SK-N-SH treated with all-trans-retinoic acid at 6 μM for 48 hours (cell line): ENCODE measurements around the gene USP24.

Experiments used
- CSDC2 ChIP-seq: fragments of 250-450 bp; sonication (Bioruptor Pico); IDR thresholded peaks from 2 replicates; pipeline ENCODE4 v1.5.0; 2020; ENCODE audit warnings: mild to moderate bottlenecking, moderate library complexity
- ESRRG ChIP-seq: fragments of 250-450 bp; sonication (Bioruptor Pico); IDR thresholded peaks from 2 replicates; pipeline ENCODE4 v1.6.1; 2021; ENCODE audit warnings: mild to moderate bottlenecking
- ZC3H10 ChIP-seq: fragments of 250-450 bp; sonication (Bioruptor Pico); IDR thresholded peaks from 2 replicates; pipeline ENCODE4 v1.5.1; 2021; ENCODE audit warnings: mild to moderate bottlenecking, moderate library complexity
- ZFP3 ChIP-seq: fragments of 250-450 bp; sonication (Bioruptor Pico); IDR thresholded peaks from 2 replicates; pipeline ENCODE4 v1.5.0; 2020; ENCODE audit warnings: mild to moderate bottlenecking, moderate library complexity
- ZFP30 ChIP-seq: fragments of 450-650 bp; formaldehyde crosslinking; IDR thresholded peaks from 2 replicates; pipeline ENCODE4 v1.5.0; 2022; ENCODE audit warnings: mild to moderate bottlenecking, moderate library complexity
- TF ChIP-seq, protein P1 (sequence below): fragments of 250-450 bp; sonication (Bioruptor Pico); IDR thresholded peaks from 2 replicates; pipeline ENCODE4 v1.5.1; 2020; ENCODE audit warnings: low read depth, mild to moderate bottlenecking, moderate library complexity
- TF ChIP-seq, protein P2 (sequence below): fragments of 250-450 bp; sonication (Bioruptor Pico); IDR thresholded peaks from 2 replicates; pipeline ENCODE4 v1.8.0; 2020; ENCODE audit warnings: mild to moderate bottlenecking, moderate library complexity, borderline replicate concordance

DNA sequence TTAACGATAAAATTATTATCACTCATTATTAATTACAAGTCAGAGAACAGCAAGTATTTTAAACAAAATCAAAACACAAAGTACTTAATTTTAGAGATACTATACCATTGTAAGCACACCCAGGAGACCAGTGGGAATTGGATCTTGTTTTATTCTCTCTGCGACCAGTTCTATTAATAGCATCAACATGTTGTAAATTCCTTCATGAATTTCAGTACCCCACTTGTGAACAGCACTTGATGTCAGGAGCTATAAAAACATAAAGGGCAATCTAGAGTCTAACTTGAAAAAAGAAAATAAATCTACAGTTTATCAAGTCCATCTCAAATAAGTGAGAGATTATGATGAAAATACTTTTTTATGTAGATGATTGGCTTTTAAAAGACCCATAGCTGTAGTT is 42.9 kb downstream of the USP24 start:
- TF ChIP-seq ZC3H10 (CRISPR knock-in tag) (no peak), ESRRG (CRISPR knock-in tag) (no peak), ZFP3 (CRISPR knock-in tag) (no peak), CSDC2 (CRISPR knock-in tag) (no peak), ZFP30 (CRISPR knock-in tag) (no peak)
- TF ChIP-seq, protein P1, sequence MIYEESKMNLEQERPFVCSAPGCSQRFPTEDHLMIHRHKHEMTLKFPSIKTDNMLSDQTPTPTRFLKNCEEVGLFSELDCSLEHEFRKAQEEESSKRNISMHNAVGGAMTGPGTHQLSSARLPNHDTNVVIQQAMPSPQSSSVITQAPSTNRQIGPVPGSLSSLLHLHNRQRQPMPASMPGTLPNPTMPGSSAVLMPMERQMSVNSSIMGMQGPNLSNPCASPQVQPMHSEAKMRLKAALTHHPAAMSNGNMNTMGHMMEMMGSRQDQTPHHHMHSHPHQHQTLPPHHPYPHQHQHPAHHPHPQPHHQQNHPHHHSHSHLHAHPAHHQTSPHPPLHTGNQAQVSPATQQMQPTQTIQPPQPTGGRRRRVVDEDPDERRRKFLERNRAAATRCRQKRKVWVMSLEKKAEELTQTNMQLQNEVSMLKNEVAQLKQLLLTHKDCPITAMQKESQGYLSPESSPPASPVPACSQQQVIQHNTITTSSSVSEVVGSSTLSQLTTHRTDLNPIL: no peak
- TF ChIP-seq, protein P2, sequence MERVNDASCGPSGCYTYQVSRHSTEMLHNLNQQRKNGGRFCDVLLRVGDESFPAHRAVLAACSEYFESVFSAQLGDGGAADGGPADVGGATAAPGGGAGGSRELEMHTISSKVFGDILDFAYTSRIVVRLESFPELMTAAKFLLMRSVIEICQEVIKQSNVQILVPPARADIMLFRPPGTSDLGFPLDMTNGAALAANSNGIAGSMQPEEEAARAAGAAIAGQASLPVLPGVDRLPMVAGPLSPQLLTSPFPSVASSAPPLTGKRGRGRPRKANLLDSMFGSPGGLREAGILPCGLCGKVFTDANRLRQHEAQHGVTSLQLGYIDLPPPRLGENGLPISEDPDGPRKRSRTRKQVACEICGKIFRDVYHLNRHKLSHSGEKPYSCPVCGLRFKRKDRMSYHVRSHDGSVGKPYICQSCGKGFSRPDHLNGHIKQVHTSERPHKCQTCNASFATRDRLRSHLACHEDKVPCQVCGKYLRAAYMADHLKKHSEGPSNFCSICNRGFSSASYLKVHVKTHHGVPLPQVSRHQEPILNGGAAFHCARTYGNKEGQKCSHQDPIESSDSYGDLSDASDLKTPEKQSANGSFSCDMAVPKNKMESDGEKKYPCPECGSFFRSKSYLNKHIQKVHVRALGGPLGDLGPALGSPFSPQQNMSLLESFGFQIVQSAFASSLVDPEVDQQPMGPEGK (CRISPR knock-in tag): no peak
